ENCODE results near the gene DENND5B. TPM values are rescaled to one million over a fixed set of nuclear protein-coding genes. Genes with fewer than 3 reads are reported as not detected.

The DENND5B gene
- total RNA-seq, result 0.12 and 0.93 TPM in 2 replicates

GRCh38 chr12:31590642-31591379, at the start of gene DENND5B:
Gene DENND5B (minus strand): TSS chr12:31591136. CDS start chr12:31590832, 304 bp downstream.
- Mint-ChIP-seq H3K36me3 (ENCODE audit: low read depth) (peaks cover 6% of the 10 kb centered on the region), H3K4me1 (ENCODE audit: low read depth) (peaks cover 13% of the 10 kb centered on the region), H3K27ac (peak within 1 kb of the TSS; percentile 35), H3K27me3 (ENCODE audit: insufficient read depth) (peaks cover 51% of the 10 kb centered on the region), H3K9me3 (no peaks in the 10 kb centered on the region), H3K4me3 (peak within 1 kb of the TSS; percentile 84)
- DNase-seq (ENCODE audit: low spot score), result no peak
- intact Hi-C loops (cut with micrococcal nuclease), result loop anchor here (2.0 kb wide), 1 partner anchor 264 kb away; the partner anchor contains the start of gene SINHCAF

DNA sequence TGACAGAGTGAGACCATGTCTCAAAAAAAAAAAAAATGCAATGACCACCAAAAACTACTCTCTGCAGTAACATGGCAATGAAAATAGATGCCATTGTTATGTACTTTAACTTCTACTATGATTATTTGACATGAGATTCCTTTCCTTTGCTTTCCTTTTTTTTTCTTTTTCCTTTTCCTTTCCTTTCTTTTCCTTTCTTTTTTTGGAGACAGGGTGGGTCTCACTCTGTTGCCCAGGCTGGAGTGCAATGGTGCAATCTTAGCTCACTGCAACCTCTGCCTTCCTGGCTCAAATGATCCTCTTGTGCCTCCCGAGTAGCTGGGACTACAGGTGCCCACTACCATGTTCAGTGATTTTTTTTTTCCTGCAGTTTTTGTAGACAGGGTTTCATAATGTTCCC, 43.7 kb upstream of the DENND5B start:
- DNase-seq (ENCODE audit: low spot score), result no peak
- intact Hi-C loops (cut with micrococcal nuclease), result no loop called here

DNA sequence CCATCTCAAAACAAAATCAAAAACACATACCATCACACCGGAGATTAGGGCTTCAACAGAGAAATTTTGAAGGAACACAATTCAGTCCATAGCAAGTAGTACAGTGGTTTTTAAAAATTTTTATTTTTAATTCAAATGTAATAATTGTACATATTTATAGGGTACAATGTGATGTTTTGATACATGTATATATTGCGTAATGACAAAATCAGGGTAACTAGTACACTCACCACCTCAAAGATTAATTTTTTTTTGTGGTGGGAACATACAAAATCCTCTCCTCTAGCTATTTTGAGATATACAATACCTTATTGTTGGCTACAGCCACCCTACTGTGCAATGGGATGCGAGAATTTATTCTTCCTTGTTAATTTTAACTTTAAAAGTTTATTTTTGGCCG, 42.5 kb upstream of the DENND5B start:
- intact Hi-C loops (cut with micrococcal nuclease), result no loop called here
- Mint-ChIP-seq H3K4me1 (ENCODE audit: low read depth) (no peaks in the 10 kb centered on the region), H3K27ac (no peak overlapping the region), H3K4me3 (no peak overlapping the region), H3K27me3 (ENCODE audit: insufficient read depth) (peaks cover 4% of the 10 kb centered on the region), H3K9me3 (no peaks in the 10 kb centered on the region), H3K36me3 (ENCODE audit: low read depth) (no peaks in the 10 kb centered on the region)
- no peak for DNase-seq (ENCODE audit: low spot score)

More for the DNA sequence above, 43.7 kb upstream of the DENND5B start:
- Mint-ChIP-seq H3K36me3 (ENCODE audit: low read depth) (no peaks in the 10 kb centered on the region), H3K4me3 (no peak overlapping the region), H3K9me3 (no peaks in the 10 kb centered on the region), H3K27me3 (ENCODE audit: insufficient read depth) (peaks cover 4% of the 10 kb centered on the region), H3K27ac (no peak overlapping the region), H3K4me1 (ENCODE audit: low read depth) (no peaks in the 10 kb centered on the region)

GRCh38 chr12:31631809-31632208, 40.9 kb upstream of the DENND5B start:
- no peak for DNase-seq (ENCODE audit: low spot score)
- intact Hi-C loops (cut with micrococcal nuclease), result no loop called here
- H3K27ac Mint-ChIP-seq, result no peak overlapping the region

GRCh38 chr12:31631023-31631724, 40.2 kb upstream of the DENND5B start:
- Mint-ChIP-seq H3K27me3 (ENCODE audit: insufficient read depth) (peaks cover 4% of the 10 kb centered on the region), H3K4me3 (no peak overlapping the region), H3K36me3 (ENCODE audit: low read depth) (no peaks in the 10 kb centered on the region), H3K4me1 (ENCODE audit: low read depth) (no peaks in the 10 kb centered on the region), H3K9me3 (no peaks in the 10 kb centered on the region), H3K27ac (no peak overlapping the region)
- intact Hi-C loops (cut with micrococcal nuclease), result no loop called here
- no peak for DNase-seq (ENCODE audit: low spot score)

More at GRCh38 chr12:31631809-31632208, 40.9 kb upstream of the DENND5B start:
- no peaks in the 10 kb centered on the region for H3K4me1 Mint-ChIP-seq (ENCODE audit: low read depth)
- H3K27me3 Mint-ChIP-seq (ENCODE audit: insufficient read depth), result peaks cover 4% of the 10 kb centered on the region
- no peaks in the 10 kb centered on the region for H3K9me3 Mint-ChIP-seq
- H3K36me3 Mint-ChIP-seq (ENCODE audit: low read depth), result no peaks in the 10 kb centered on the region
- H3K4me3 Mint-ChIP-seq, result no peak overlapping the region

GRCh38 chr12:31629756-31630732, 39.1 kb upstream of the DENND5B start:
- no peaks in the 10 kb centered on the region for H3K9me3 Mint-ChIP-seq
- intact Hi-C loops (cut with micrococcal nuclease), result no loop called here
- peaks cover 2% of the 10 kb centered on the region for H3K27me3 Mint-ChIP-seq (ENCODE audit: insufficient read depth)
- no peak for DNase-seq (ENCODE audit: low spot score)
- H3K36me3 Mint-ChIP-seq (ENCODE audit: low read depth), result no peaks in the 10 kb centered on the region
- H3K4me3 Mint-ChIP-seq, result no peak overlapping the region
- H3K27ac Mint-ChIP-seq, result no peak overlapping the region
- no peaks in the 10 kb centered on the region for H3K4me1 Mint-ChIP-seq (ENCODE audit: low read depth)

DNA sequence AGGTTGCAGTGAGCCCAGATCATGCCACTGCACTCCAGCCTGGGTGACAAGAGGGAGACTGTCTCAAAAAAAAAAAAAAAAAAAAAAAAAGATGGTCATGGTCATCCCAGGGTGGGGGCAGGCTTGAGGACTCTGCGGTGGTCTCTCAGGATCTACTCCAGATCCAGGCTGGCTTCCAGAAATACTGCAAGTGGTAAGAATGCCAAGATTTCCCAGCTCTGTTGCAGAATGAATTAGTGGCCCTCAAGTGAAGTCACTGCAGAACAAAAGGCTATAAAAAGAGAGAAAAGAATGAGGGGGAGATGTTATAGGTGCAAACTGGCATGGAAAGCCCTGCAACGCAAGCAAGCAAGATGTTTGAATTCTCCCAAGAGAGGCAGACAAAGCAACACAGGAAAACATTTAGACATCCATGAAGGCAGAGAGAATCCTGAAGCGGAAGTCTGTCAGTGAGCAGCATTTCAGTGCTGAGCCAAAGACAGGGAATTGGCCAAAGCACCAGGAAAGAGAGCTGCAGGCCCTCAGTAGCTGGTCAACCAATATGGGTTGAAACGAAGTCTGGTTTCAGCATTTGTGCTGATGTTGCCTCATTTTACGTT, 36.6 kb upstream of the DENND5B start:
- Mint-ChIP-seq H3K36me3 (ENCODE audit: low read depth) (no peaks in the 10 kb centered on the region), H3K4me1 (ENCODE audit: low read depth) (no peaks in the 10 kb centered on the region), H3K9me3 (no peaks in the 10 kb centered on the region), H3K4me3 (no peak overlapping the region), H3K27ac (no peak overlapping the region), H3K27me3 (ENCODE audit: insufficient read depth) (peaks cover 4% of the 10 kb centered on the region)
- no peak for DNase-seq (ENCODE audit: low spot score)
- intact Hi-C loops (cut with micrococcal nuclease), result no loop called here

DNA sequence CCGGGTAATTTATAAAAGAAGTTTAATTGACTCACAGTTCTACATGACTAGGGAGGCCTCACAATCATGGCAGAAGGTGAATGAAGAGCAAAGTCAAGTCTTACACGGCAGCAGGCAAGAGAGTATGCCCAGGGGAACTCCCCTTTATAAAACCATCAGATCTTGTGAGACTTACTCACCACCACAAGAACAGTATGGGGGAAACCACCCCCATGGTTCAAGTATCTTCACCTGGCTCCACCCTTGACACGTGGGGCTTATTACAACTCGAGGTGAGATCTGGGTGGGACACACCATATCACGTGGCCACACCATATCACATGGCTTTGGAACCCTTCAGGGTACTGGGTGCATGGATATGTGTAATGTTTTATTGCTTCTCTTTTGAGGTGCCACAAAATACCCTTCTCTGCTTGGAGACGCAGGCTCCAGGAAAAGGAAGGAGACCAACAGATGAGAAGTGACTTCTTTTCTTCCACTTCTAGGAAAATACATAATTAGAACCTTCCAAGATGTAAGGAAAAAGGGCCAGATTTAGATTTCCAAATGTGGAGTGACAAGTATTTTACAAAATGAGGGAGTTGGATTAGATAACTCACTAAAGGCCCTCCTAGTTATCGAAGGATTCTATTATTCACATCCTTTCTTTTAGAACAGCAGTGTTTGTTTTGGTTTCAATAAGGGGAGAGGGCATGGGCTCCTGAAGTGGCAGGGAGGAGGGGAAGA, 35.5 kb upstream of the DENND5B start:
- H3K27me3 Mint-ChIP-seq (ENCODE audit: insufficient read depth), result peaks cover 4% of the 10 kb centered on the region
- DNase-seq (ENCODE audit: low spot score), result no peak
- no peak overlapping the region for H3K27ac Mint-ChIP-seq
- H3K9me3 Mint-ChIP-seq, result no peaks in the 10 kb centered on the region
- no peaks in the 10 kb centered on the region for H3K4me1 Mint-ChIP-seq (ENCODE audit: low read depth)
- H3K4me3 Mint-ChIP-seq, result no peak overlapping the region
- intact Hi-C loops (cut with micrococcal nuclease), result no loop called here
- no peaks in the 10 kb centered on the region for H3K36me3 Mint-ChIP-seq (ENCODE audit: low read depth)

DNA sequence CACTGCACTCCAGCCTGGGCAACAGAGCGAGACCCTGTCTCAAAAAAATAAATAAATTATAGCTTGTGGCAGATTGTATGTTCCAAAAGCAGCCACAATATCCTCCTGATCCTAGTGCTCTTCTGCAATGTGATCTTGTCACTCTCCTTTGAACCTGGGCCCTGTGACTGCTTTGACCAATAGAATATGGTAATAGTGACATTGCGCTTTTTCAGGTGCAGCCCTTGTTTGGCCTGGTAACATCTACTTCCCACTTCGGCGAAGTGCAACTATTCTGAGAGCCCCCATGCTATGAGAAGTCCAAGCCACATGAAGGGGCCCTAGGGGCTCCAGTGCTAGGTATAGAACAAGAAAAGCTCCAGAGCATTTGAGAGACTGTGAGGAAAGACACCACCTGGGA, 31.1 kb upstream of the DENND5B start:
- intact Hi-C loops (cut with micrococcal nuclease), result no loop called here
- H3K27ac Mint-ChIP-seq, result no peak overlapping the region
- no peaks in the 10 kb centered on the region for H3K36me3 Mint-ChIP-seq (ENCODE audit: low read depth)
- DNase-seq (ENCODE audit: low spot score), result no peak
- peaks cover 7% of the 10 kb centered on the region for H3K27me3 Mint-ChIP-seq (ENCODE audit: insufficient read depth)
- no peak overlapping the region for H3K4me3 Mint-ChIP-seq
- H3K4me1 Mint-ChIP-seq (ENCODE audit: low read depth), result no peaks in the 10 kb centered on the region
- no peaks in the 10 kb centered on the region for H3K9me3 Mint-ChIP-seq

GRCh38 chr12:31620311-31620710, 29.4 kb upstream of the DENND5B start:
- H3K36me3 Mint-ChIP-seq (ENCODE audit: low read depth), result no peaks in the 10 kb centered on the region

DNA sequence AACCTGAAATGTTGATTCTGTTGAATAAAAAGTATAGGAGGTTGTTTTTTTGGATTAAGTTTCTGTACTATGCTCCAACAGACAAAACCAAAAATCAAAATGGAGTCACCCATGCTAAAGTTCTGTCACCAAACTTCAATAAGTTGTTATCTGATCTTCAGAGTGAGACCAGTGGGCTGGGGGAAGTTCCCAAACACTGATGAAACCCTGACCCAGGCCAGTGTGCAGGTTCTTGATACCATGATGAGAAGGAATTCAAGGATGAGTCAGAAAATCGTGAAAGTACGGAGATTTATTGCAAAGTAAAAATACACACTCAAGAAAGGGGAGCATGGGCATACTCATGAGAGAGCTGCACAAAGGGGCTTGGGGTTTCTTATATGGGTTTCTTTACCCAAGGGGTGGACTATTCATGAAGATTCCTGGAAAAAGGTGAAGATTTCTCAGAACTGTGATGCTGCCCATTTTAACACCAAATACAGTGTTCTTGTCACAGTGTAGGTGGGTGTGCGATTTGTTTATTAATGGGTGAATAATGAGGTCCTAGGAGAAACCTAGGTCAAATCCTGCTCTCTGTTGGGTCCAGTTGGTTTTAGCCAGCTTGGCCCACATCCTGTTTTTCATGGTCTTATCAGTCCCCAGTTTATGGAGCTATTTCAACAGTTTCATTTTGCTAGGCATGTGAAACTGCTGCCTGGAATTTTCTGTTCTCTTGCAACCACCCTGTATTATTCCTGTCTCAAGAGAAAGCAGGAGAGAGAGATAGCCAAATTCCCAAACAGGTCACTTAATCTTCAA, 27.5 kb upstream of the DENND5B start:
- peaks cover 6% of the 10 kb centered on the region for H3K27me3 Mint-ChIP-seq (ENCODE audit: insufficient read depth)
- H3K4me3 Mint-ChIP-seq, result no peak overlapping the region
- no peak for DNase-seq (ENCODE audit: low spot score)
- H3K27ac Mint-ChIP-seq, result no peak overlapping the region
- no peaks in the 10 kb centered on the region for H3K36me3 Mint-ChIP-seq (ENCODE audit: low read depth)
- no peaks in the 10 kb centered on the region for H3K4me1 Mint-ChIP-seq (ENCODE audit: low read depth)
- intact Hi-C loops (cut with micrococcal nuclease), result no loop called here
- no peaks in the 10 kb centered on the region for H3K9me3 Mint-ChIP-seq

More at GRCh38 chr12:31620311-31620710, 29.4 kb upstream of the DENND5B start:
- Mint-ChIP-seq H3K4me3 (no peak overlapping the region), H3K27me3 (ENCODE audit: insufficient read depth) (peaks cover 7% of the 10 kb centered on the region), H3K27ac (no peak overlapping the region), H3K9me3 (no peaks in the 10 kb centered on the region), H3K4me1 (ENCODE audit: low read depth) (no peaks in the 10 kb centered on the region)
- DNase-seq (ENCODE audit: low spot score), result no peak
- intact Hi-C loops (cut with micrococcal nuclease), result no loop called here
